ENCODE measurements around the gene FHL5.

- no peak for TF ChIP-seq CTCF (IDR thresholded peaks at IDR 0.05)
- no peak for TF ChIP-seq EZH2phosphoT487 (IDR thresholded peaks at IDR 0.05)
Observed at GRCh38 chr6:96631248-96631647, 68.3 kb downstream of the FHL5 start.
